ENCODE measurements around the gene ERH. TPM values are rescaled to one million over a fixed set of nuclear protein-coding genes. Genes with fewer than 3 reads are reported as not detected.

ERH gene
- total RNA-seq, 1 experiment from 2014 or later, result 388 TPM

GRCh38 chr14:69439521-69440270 is 41.6 kb upstream of the ERH start:
- DNase-seq, result no peak
- Histone ChIP-seq H3K4me1 (no peaks in the 10 kb centered on the region), H3K27me3 (replicated peaks; ENCODE audit: control insufficient read depth, insufficient read depth, low read length) (no peaks in the 10 kb centered on the region), H3K36me3 (ENCODE audit: control insufficient read depth, insufficient read depth, low read length) (no peaks in the 10 kb centered on the region), H3K4me3 (ENCODE audit: low read depth, low read length) (no peak overlapping the region), H3K9me3 (no peaks in the 10 kb centered on the region)
- no peaks in the 10 kb centered on the region for H3K9me3 Mint-ChIP-seq (ENCODE audit: unreplicated experiment)
- ChIA-PET POLR2A (no interaction called here), CTCF (no interaction called here)
- peaks cover 17% of the 10 kb centered on the region for H3K36me3 Mint-ChIP-seq (ENCODE audit: insufficient read depth, unreplicated experiment)
- no peak for TF ChIP-seq CTCF (IDR thresholded peaks at IDR 0.05; ENCODE audit: insufficient read depth in 1 of 2, low read depth in 1 of 2, low read length in 1 of 2, severe bottlenecking in 1 of 2, unreplicated experiment in 1 of 2)
- no TSS peak for BruUV-seq (replicated peaks)
- no peaks in the 10 kb centered on the region for H3K4me1 Mint-ChIP-seq (ENCODE audit: low read depth, unreplicated experiment)
- no peak overlapping the region for H3K4me3 Mint-ChIP-seq (ENCODE audit: unreplicated experiment)
- no peaks in the 10 kb centered on the region for H3K27me3 Mint-ChIP-seq (ENCODE audit: insufficient read depth, unreplicated experiment)
- intact Hi-C loops (cut with micrococcal nuclease; ENCODE audit: unreplicated experiment), result no loop called here
- no peak overlapping the region for H3K27ac Mint-ChIP-seq (ENCODE audit: unreplicated experiment)

GRCh38 chr14:69432364-69432763 is 34.3 kb upstream of the ERH start:
- Histone ChIP-seq H3K27me3 (replicated peaks; ENCODE audit: control insufficient read depth, insufficient read depth, low read length) (no peaks in the 10 kb centered on the region), H3K36me3 (ENCODE audit: control insufficient read depth, insufficient read depth, low read length) (no peaks in the 10 kb centered on the region), H3K4me3 (ENCODE audit: low read depth, low read length) (no peak overlapping the region), H3K4me1 (no peaks in the 10 kb centered on the region), H3K9me3 (no peaks in the 10 kb centered on the region)
- Mint-ChIP-seq H3K9me3 (ENCODE audit: unreplicated experiment) (no peaks in the 10 kb centered on the region), H3K27ac (ENCODE audit: unreplicated experiment) (no peak overlapping the region), H3K27me3 (ENCODE audit: insufficient read depth, unreplicated experiment) (no peaks in the 10 kb centered on the region), H3K4me3 (ENCODE audit: unreplicated experiment) (no peak overlapping the region), H3K36me3 (ENCODE audit: insufficient read depth, unreplicated experiment) (peaks cover 12% of the 10 kb centered on the region), H3K4me1 (ENCODE audit: low read depth, unreplicated experiment) (no peaks in the 10 kb centered on the region)
- no peak for TF ChIP-seq CTCF (IDR thresholded peaks at IDR 0.05; ENCODE audit: insufficient read depth in 1 of 2, low read depth in 1 of 2, low read length in 1 of 2, severe bottlenecking in 1 of 2, unreplicated experiment in 1 of 2)
- BruUV-seq (replicated peaks), result no TSS peak
- DNase-seq, result no peak
- ChIA-PET POLR2A (interaction anchor here (0.6 kb wide), 1 partner anchor 242 kb away, joined by 3 read pairs; no protein-coding TSS in a partner anchor), CTCF (no interaction called here)
- intact Hi-C loops (cut with micrococcal nuclease; ENCODE audit: unreplicated experiment), result no loop called here

GRCh38 chr14:69430306-69430939 is 32.3 kb upstream of the ERH start:
- intact Hi-C loops (cut with micrococcal nuclease; ENCODE audit: unreplicated experiment), result no loop called here
- CTCF ChIA-PET, result interaction anchor here (0.6 kb wide), 1 partner anchor 182 kb away, joined by 3 read pairs; no protein-coding TSS in a partner anchor
- DNase-seq, result no peak
- H3K36me3 ChIP-seq (ENCODE audit: control insufficient read depth, insufficient read depth, low read length), result peaks cover 2% of the 10 kb centered on the region; the same call in 1 of the 2 replicates
- Mint-ChIP-seq H3K36me3 (ENCODE audit: insufficient read depth, unreplicated experiment) (peaks cover 21% of the 10 kb centered on the region), H3K27ac (ENCODE audit: unreplicated experiment) (no peak overlapping the region), H3K9me3 (ENCODE audit: unreplicated experiment) (no peaks in the 10 kb centered on the region), H3K4me3 (ENCODE audit: unreplicated experiment) (no peak overlapping the region), H3K27me3 (ENCODE audit: insufficient read depth, unreplicated experiment) (no peaks in the 10 kb centered on the region), H3K4me1 (ENCODE audit: low read depth, unreplicated experiment) (no peaks in the 10 kb centered on the region)
- H3K4me1 ChIP-seq, result no peaks in the 10 kb centered on the region
- no TSS peak for BruUV-seq (replicated peaks)
- no peaks in the 10 kb centered on the region for H3K27me3 ChIP-seq (replicated peaks; ENCODE audit: control insufficient read depth, insufficient read depth, low read length)
- no peak for TF ChIP-seq CTCF (IDR thresholded peaks at IDR 0.05; ENCODE audit: insufficient read depth in 1 of 2, low read depth in 1 of 2, low read length in 1 of 2, severe bottlenecking in 1 of 2, unreplicated experiment in 1 of 2)
- H3K4me3 ChIP-seq (ENCODE audit: low read depth, low read length), result no peak overlapping the region
- POLR2A ChIA-PET, result no interaction called here
- H3K9me3 ChIP-seq, result no peaks in the 10 kb centered on the region

Measured in Caco-2 (cell line).